GM12891 (cell line): ENCODE results near the gene LRP1.

Source experiments
- DNase-seq: peaks from one replicate; pipeline ENCODE4 v3.0.0; 2011; ENCODE audit warnings: low spot score; ENCODE audit not compliant: insufficient read length
- FAIRE-seq: peaks from 2 replicates; lab custom pipeline; 2011; peaks lifted over from hg19 to GRCh38; lab: Jason Lieb, UNC
- PAX5 ChIP-seq: IDR thresholded peaks from 2 replicates; pipeline ENCODE4 v1.6.1; 2011; ENCODE audit warnings: low read length, moderate library complexity, mild to moderate bottlenecking; ENCODE audit not compliant: insufficient read depth, severe bottlenecking
- POLR2A ChIP-seq: IDR thresholded peaks from 2 replicates; pipeline ENCODE4 v1.6.1; 2011; ENCODE audit warnings: low read depth, low read length, control low read depth
- POLR2AphosphoS5 ChIP-seq: IDR thresholded peaks from 2 replicates; pipeline ENCODE4 v1.6.1; 2011; ENCODE audit warnings: low read depth, low read length, control low read depth
- POU2F2 ChIP-seq: IDR thresholded peaks from 2 replicates; pipeline ENCODE4 v1.6.1; 2011; ENCODE audit warnings: low read depth, mild to moderate bottlenecking, control low read depth, low read length, moderate library complexity
- SPI1 ChIP-seq: IDR thresholded peaks from 2 replicates; pipeline ENCODE4 v1.6.1; 2011; ENCODE audit warnings: low read depth, low read length, control low read depth
- TAF1 ChIP-seq: IDR thresholded peaks from 2 replicates; pipeline ENCODE4 v1.6.1; 2011; ENCODE audit warnings: low read depth, low read length, control low read depth

LRP1 gene

GRCh38 chr12:57238854-57239554 is 110.7 kb downstream of the LRP1 start:
- TF ChIP-seq POU2F2: peak; percentile 19; the same call in 1 of the 2 replicates
- TF ChIP-seq POLR2A: no peak
- FAIRE-seq (peak; percentile 93), DNase-seq (peak; percentile 95)

GRCh38 chr12:57239587-57240065 is 111.3 kb downstream of the LRP1 start:
- no peak for DNase-seq
- TF ChIP-seq PAX5 (no peak), SPI1 (0 out of 2 replicates have a peak, but pooled peaks have one; percentile 27), POLR2AphosphoS5 (no peak)
- peak; percentile 67 for FAIRE-seq

- FAIRE-seq: peak; percentile 96
- TF ChIP-seq SPI1 (0 out of 2 replicates have a peak, but pooled peaks have one; percentile 7), POLR2A (no peak), TAF1 (no peak), POLR2AphosphoS5 (no peak), POU2F2 (peak; percentile 76), PAX5 (no peak)
- no peak for DNase-seq
These were observed 112.0 kb downstream of the LRP1 start for GRCh38 chr12:57240066-57240921.

GRCh38 chr12:57240926-57241401 is 112.7 kb downstream of the LRP1 start:
- FAIRE-seq (no peak), DNase-seq (no peak)
- TF ChIP-seq SPI1: no peak
- no peak for TF ChIP-seq PAX5
- TF ChIP-seq TAF1: no peak
- TF ChIP-seq POLR2AphosphoS5: no peak

GRCh38 chr12:57241402-57242310 is 113.4 kb downstream of the LRP1 start:
- TF ChIP-seq SPI1 (no peak), POLR2A (no peak), TAF1 (no peak), POLR2AphosphoS5 (no peak), PAX5 (no peak), POU2F2 (no peak)
- FAIRE-seq (no peak), DNase-seq (no peak)

GRCh38 chr12:57242329-57242690 is 114.0 kb downstream of the LRP1 start:
- TF ChIP-seq POLR2AphosphoS5 (no peak), SPI1 (no peak), TAF1 (no peak), PAX5 (no peak), POU2F2 (no peak), POLR2A (no peak)
- DNase-seq (no peak), FAIRE-seq (no peak)

- TF ChIP-seq PAX5 (no peak), POU2F2 (peak; percentile 100)
- DNase-seq (peak; percentile 71), FAIRE-seq (peak; percentile 76)
These were observed 114.6 kb downstream of the LRP1 start for GRCh38 chr12:57242691-57243454.

GRCh38 chr12:57243521-57244311 is 115.4 kb downstream of the LRP1 start:
- TF ChIP-seq TAF1 (no peak), PAX5 (no peak)
- no peak for DNase-seq
- peak; percentile 78 for FAIRE-seq
